ENCODE data around the gene GSTM5. TPM values are rescaled to one million over a fixed set of nuclear protein-coding genes. Genes with fewer than 3 reads are reported as not detected.
"Not testable (repeated sequence)": the region's sequence is repeated elsewhere in the genome, so short reads cannot be mapped to it uniquely, and the experiment has no call there.

Gene GSTM5
- total RNA-seq, 1 experiment from 2014 or later, result not detected

GRCh38 chr1:109689844-109690405 lies 22.1 kb upstream of the GSTM5 start:
- no TSS peak for BruUV-seq (replicated peaks)
- no peaks in the 10 kb centered on the region for H3K4me1 ChIP-seq (replicated peaks; ENCODE audit: insufficient read depth)
- ChIA-PET CTCF (no interaction called here), POLR2A (ENCODE audit: unreplicated experiment) (no interaction called here)
- H4K20me1 ChIP-seq (ENCODE audit: insufficient read depth), result no peaks in the 10 kb centered on the region
- no peak overlapping the region for H3K4me2 ChIP-seq
- no peaks in the 10 kb centered on the region for H3K79me2 ChIP-seq (ENCODE audit: low read depth)
- H3F3A ChIP-seq (ENCODE audit: insufficient read depth, low read depth), result no peaks in the 10 kb centered on the region
- H3K9me3 ChIP-seq (ENCODE audit: insufficient read depth, low read depth), result no peaks in the 10 kb centered on the region
- no peak overlapping the region for H3K27ac ChIP-seq
- intact Hi-C loops (cut with micrococcal nuclease; ENCODE audit: unreplicated experiment), result no loop called here
- no peak overlapping the region for H2AFZ ChIP-seq
- no peaks in the 10 kb centered on the region for H3K36me3 ChIP-seq (ENCODE audit: low read depth)
- TF ChIP-seq EZH2 (IDR thresholded peaks at IDR 0.05; ENCODE audit: low read depth) (no peak), CTCF (conservative IDR thresholded peaks at IDR 0.05) (no peak)
- H3K9me2 ChIP-seq (ENCODE audit: insufficient read depth), result no peaks in the 10 kb centered on the region
- no peak for DNase-seq
- H3K27me3 ChIP-seq (ENCODE audit: insufficient read depth, low read depth), result no peaks in the 10 kb centered on the region
- H3K4me3 ChIP-seq, result no peak overlapping the region

GRCh38 chr1:109691759-109692158 lies 20.3 kb upstream of the GSTM5 start:
- no TSS peak for BruUV-seq (replicated peaks)
- H3K4me3 ChIP-seq, result no peak overlapping the region
- H3K4me1 ChIP-seq (replicated peaks; ENCODE audit: insufficient read depth), result no peaks in the 10 kb centered on the region
- H3K9me2 ChIP-seq (ENCODE audit: insufficient read depth), result no peaks in the 10 kb centered on the region
- no peaks in the 10 kb centered on the region for H3K9me3 ChIP-seq (ENCODE audit: insufficient read depth, low read depth)
- H4K20me1 ChIP-seq (ENCODE audit: insufficient read depth), result no peaks in the 10 kb centered on the region
- ChIA-PET POLR2A (ENCODE audit: unreplicated experiment) (no interaction called here), CTCF (no interaction called here)
- H3K4me2 ChIP-seq, result no peak overlapping the region
- no peaks in the 10 kb centered on the region for H3K36me3 ChIP-seq (ENCODE audit: low read depth)
- no peaks in the 10 kb centered on the region for H3K27me3 ChIP-seq (ENCODE audit: insufficient read depth, low read depth)
- DNase-seq, result no peak
- intact Hi-C loops (cut with micrococcal nuclease; ENCODE audit: unreplicated experiment), result no loop called here
- no peak overlapping the region for H3K27ac ChIP-seq
- no peaks in the 10 kb centered on the region for H3F3A ChIP-seq (ENCODE audit: insufficient read depth, low read depth)
- TF ChIP-seq CTCF (conservative IDR thresholded peaks at IDR 0.05) (no peak), EZH2 (IDR thresholded peaks at IDR 0.05; ENCODE audit: low read depth) (no peak)
- no peak overlapping the region for H2AFZ ChIP-seq
- H3K79me2 ChIP-seq (ENCODE audit: low read depth), result no peaks in the 10 kb centered on the region

GRCh38 chr1:109694400-109694799 lies 17.7 kb upstream of the GSTM5 start:
- H3K4me2 ChIP-seq; POLR2A ChIA-PET (ENCODE audit: unreplicated experiment); H3K9me3 ChIP-seq (ENCODE audit: insufficient read depth, low read depth); CTCF ChIA-PET; H3K27ac ChIP-seq; H3K79me2 ChIP-seq (ENCODE audit: low read depth); H3K36me3 ChIP-seq (ENCODE audit: low read depth); DNase-seq; intact Hi-C loops (cut with micrococcal nuclease; ENCODE audit: unreplicated experiment); H3K27me3 ChIP-seq (ENCODE audit: insufficient read depth, low read depth); BruUV-seq (replicated peaks); H3K9me2 ChIP-seq (ENCODE audit: insufficient read depth); H3F3A ChIP-seq (ENCODE audit: insufficient read depth, low read depth); H4K20me1 ChIP-seq (ENCODE audit: insufficient read depth); H2AFZ ChIP-seq; H3K4me3 ChIP-seq: not testable (repeated sequence)
- peaks cover 16% of the 10 kb centered on the region for H3K4me1 ChIP-seq (replicated peaks; ENCODE audit: insufficient read depth)

GRCh38 chr1:109695138-109695537 lies 16.9 kb upstream of the GSTM5 start:
- H3K4me1 ChIP-seq (replicated peaks; ENCODE audit: insufficient read depth), result peaks cover 16% of the 10 kb centered on the region
- H3K4me3 ChIP-seq; H4K20me1 ChIP-seq (ENCODE audit: insufficient read depth); CTCF ChIA-PET; H3K36me3 ChIP-seq (ENCODE audit: low read depth); POLR2A ChIA-PET (ENCODE audit: unreplicated experiment); DNase-seq; H2AFZ ChIP-seq; H3K27ac ChIP-seq; H3K9me3 ChIP-seq (ENCODE audit: insufficient read depth, low read depth); H3K79me2 ChIP-seq (ENCODE audit: low read depth); H3K27me3 ChIP-seq (ENCODE audit: insufficient read depth, low read depth); intact Hi-C loops (cut with micrococcal nuclease; ENCODE audit: unreplicated experiment); H3F3A ChIP-seq (ENCODE audit: insufficient read depth, low read depth); BruUV-seq (replicated peaks); H3K9me2 ChIP-seq (ENCODE audit: insufficient read depth); H3K4me2 ChIP-seq: not testable (repeated sequence)
